Measurements from ENCODE around the gene CHRM3. TPM values are rescaled to one million over a fixed set of nuclear protein-coding genes. Genes with fewer than 3 reads are reported as not detected.

CHRM3 gene
- total RNA-seq, 1 experiment from 2014 or later: 4.2 TPM

- Histone ChIP-seq H3K27me3 (ENCODE audit: insufficient read depth, low read length) (no peaks in the 10 kb centered on the region), H3K23me2 (ENCODE audit: insufficient read length, low read depth, low read length, poor library complexity, severe bottlenecking) (no peaks in the 10 kb centered on the region)
These were observed 27.5 kb downstream of the CHRM3 start for GRCh38 chr1:239413916-239414315.

More at GRCh38 chr1:239413916-239414315, 27.5 kb downstream of the CHRM3 start:
- Histone ChIP-seq H4K5ac (ENCODE audit: insufficient read length, low read depth, low read length) (no peak overlapping the region), H2BK20ac (ENCODE audit: low read depth, low read length, poor library complexity, severe bottlenecking) (no peak overlapping the region), H2AK5ac (ENCODE audit: insufficient read length, low read length) (no peak overlapping the region), H4K8ac (replicated peaks; ENCODE audit: insufficient read length, low read depth, low read length) (no peak overlapping the region), H2BK5ac (ENCODE audit: insufficient read length, low read length) (no peak overlapping the region), H2AFZ (ENCODE audit: low read length) (no peak overlapping the region), H2BK12ac (ENCODE audit: insufficient read length, low read depth, low read length) (no peak overlapping the region), H3K27ac (ENCODE audit: insufficient read length, low read depth, low read length) (no peak overlapping the region), H3K56ac (ENCODE audit: insufficient read length, low read depth, low read length) (no peak overlapping the region), H2BK120ac (ENCODE audit: low read depth, low read length, poor library complexity, severe bottlenecking) (no peak overlapping the region), H3K4me1 (ENCODE audit: insufficient read depth, low read length) (no peaks in the 10 kb centered on the region), H3K14ac (ENCODE audit: insufficient read depth, low read length) (no peak overlapping the region), H3K9me3 (ENCODE audit: control insufficient read depth, low read depth, low read length) (no peaks in the 10 kb centered on the region), H3K18ac (ENCODE audit: insufficient read length, low read depth, low read length) (no peak overlapping the region), H3K79me2 (ENCODE audit: insufficient read depth, low read length) (0 out of 2 replicates have a peak, but pooled peaks cover 2% of the 10 kb centered on the region), H2BK15ac (ENCODE audit: low read depth, low read length) (no peak overlapping the region), H4K91ac (ENCODE audit: insufficient read length, low read depth, low read length) (no peak overlapping the region), H3K4me2 (ENCODE audit: insufficient read depth, insufficient read length, low read length) (no peak overlapping the region), H3K4ac (ENCODE audit: low read depth, low read length) (no peak overlapping the region), H3K23ac (ENCODE audit: insufficient read length, low read depth, low read length) (no peak overlapping the region), H4K20me1 (ENCODE audit: control insufficient read depth, insufficient read depth, insufficient read length) (no peaks in the 10 kb centered on the region), H3T11ph (ENCODE audit: low read length) (no peak overlapping the region), H3K79me1 (ENCODE audit: insufficient read depth, low read depth, low read length, poor library complexity, severe bottlenecking) (no peaks in the 10 kb centered on the region), H3K9ac (ENCODE audit: extremely low read depth, insufficient read length, low read length) (no peak overlapping the region)
- no CpG with 5 or more reads among the region's 6 CpGs for WGBS (ENCODE audit: extremely low coverage, insufficient read length, low lambda C conversion rate)
- H3K27me3 Mint-ChIP-seq (ENCODE audit: low read depth): no peaks in the 10 kb centered on the region
- no peaks in the 10 kb centered on the region for H3K4me1 Mint-ChIP-seq
- H3K4me3 Mint-ChIP-seq: no peak overlapping the region
- DNase-seq: no peak
- TF ChIP-seq, protein P1, sequence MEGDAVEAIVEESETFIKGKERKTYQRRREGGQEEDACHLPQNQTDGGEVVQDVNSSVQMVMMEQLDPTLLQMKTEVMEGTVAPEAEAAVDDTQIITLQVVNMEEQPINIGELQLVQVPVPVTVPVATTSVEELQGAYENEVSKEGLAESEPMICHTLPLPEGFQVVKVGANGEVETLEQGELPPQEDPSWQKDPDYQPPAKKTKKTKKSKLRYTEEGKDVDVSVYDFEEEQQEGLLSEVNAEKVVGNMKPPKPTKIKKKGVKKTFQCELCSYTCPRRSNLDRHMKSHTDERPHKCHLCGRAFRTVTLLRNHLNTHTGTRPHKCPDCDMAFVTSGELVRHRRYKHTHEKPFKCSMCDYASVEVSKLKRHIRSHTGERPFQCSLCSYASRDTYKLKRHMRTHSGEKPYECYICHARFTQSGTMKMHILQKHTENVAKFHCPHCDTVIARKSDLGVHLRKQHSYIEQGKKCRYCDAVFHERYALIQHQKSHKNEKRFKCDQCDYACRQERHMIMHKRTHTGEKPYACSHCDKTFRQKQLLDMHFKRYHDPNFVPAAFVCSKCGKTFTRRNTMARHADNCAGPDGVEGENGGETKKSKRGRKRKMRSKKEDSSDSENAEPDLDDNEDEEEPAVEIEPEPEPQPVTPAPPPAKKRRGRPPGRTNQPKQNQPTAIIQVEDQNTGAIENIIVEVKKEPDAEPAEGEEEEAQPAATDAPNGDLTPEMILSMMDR (conservative IDR thresholded peaks at IDR 0.05): no peak
- peaks cover 0 to 4% (median 2%) of the 10 kb centered on the region in 3 experiments; a peak in 3 of 7 replicates for H3K36me3 Mint-ChIP-seq (ENCODE audit: insufficient read depth in 1 of 3, low read depth in 3 of 3)
- H3K9me3 Mint-ChIP-seq: peaks cover 4 to 5% of the 10 kb centered on the region in 2 experiments; a peak in 3 of 5 replicates
- no peak overlapping the region; a peak in 1 of 7 replicates for H3K27ac Mint-ChIP-seq

Measured in H9 (cell line).